ENCODE measurements around the gene ZNF778.
A peak's percentile ranks its signal among the peaks of the same experiment; 100 is the strongest.

ZNF778 gene

GRCh38 chr16:89170346-89171215 lies 46.9 kb upstream of the ZNF778 start:
- Histone ChIP-seq H2AFZ (ENCODE audit: low read depth, low read length) (no peak overlapping the region), H3K27ac (ENCODE audit: low read length) (no peak overlapping the region), H3K27me3 (ENCODE audit: insufficient read depth, low read length, poor library complexity) (peaks cover 5% of the 10 kb centered on the region)

GRCh38 chr16:89171216-89172170 lies 46.0 kb upstream of the ZNF778 start, which contains the start of gene CDH15:
TSS of gene CDH15 (plus strand) at chr16:89171748. CDS start at chr16:89171832, 84 bp downstream.
- Histone ChIP-seq H3K79me2 (ENCODE audit: insufficient read depth, low read length) (no peaks in the 10 kb centered on the region), H4K20me1 (ENCODE audit: insufficient read depth, low read length) (peaks cover 45% of the 10 kb centered on the region), H3K4me2 (ENCODE audit: insufficient read depth, low read length) (peak within 1 kb of the TSS; percentile 56), H3K27me3 (ENCODE audit: insufficient read depth, low read length, poor library complexity) (peaks cover 5% of the 10 kb centered on the region), H3K27ac (ENCODE audit: low read length) (no peak within 1 kb of the TSS), H3K9me3 (ENCODE audit: insufficient read depth, low read length, severe bottlenecking) (no peaks in the 10 kb centered on the region), H3K36me3 (ENCODE audit: insufficient read depth, low read length) (no peaks in the 10 kb centered on the region), H3K4me1 (ENCODE audit: insufficient read depth, low read length) (peaks cover 12% of the 10 kb centered on the region), H3K9ac (ENCODE audit: low read depth, low read length) (no peak within 1 kb of the TSS), H3K4me3 (ENCODE audit: low read depth in 1 of 2, low read length in 2 of 2) (peak within 1 kb of the TSS in 1 of 2 experiments; percentile 27; a peak in 1 of 4 replicates), H2AFZ (ENCODE audit: low read depth, low read length) (no peak within 1 kb of the TSS)
- DNase-seq (peak; percentile 92), ATAC-seq (ENCODE audit: insufficient read depth, low read depth) (peak; percentile 86)
- TF ChIP-seq EZH2 (IDR thresholded peaks at IDR 0.05; ENCODE audit: borderline replicate concordance, low read depth, low read length, severe bottlenecking): no peak

More at GRCh38 chr16:89170346-89171215, 46.9 kb upstream of the ZNF778 start:
- H3K4me2 ChIP-seq (ENCODE audit: insufficient read depth, low read length): peak overlapping the region; percentile 56
- peaks cover 38% of the 10 kb centered on the region for H4K20me1 ChIP-seq (ENCODE audit: insufficient read depth, low read length)
- H3K9me3 ChIP-seq (ENCODE audit: insufficient read depth, low read length, severe bottlenecking): no peaks in the 10 kb centered on the region
- DNase-seq (peak; percentile 42), ATAC-seq (ENCODE audit: insufficient read depth, low read depth) (no peak)
- H3K4me3 ChIP-seq (ENCODE audit: low read depth in 1 of 2, low read length in 2 of 2): peak overlapping the region in 1 of 2 experiments; percentile 27; a peak in 1 of 4 replicates
- H3K4me1 ChIP-seq (ENCODE audit: insufficient read depth, low read length): peaks cover 12% of the 10 kb centered on the region
- H3K79me2 ChIP-seq (ENCODE audit: insufficient read depth, low read length): no peaks in the 10 kb centered on the region
- no peak overlapping the region for H3K9ac ChIP-seq (ENCODE audit: low read depth, low read length)
- peak; percentile 61 for TF ChIP-seq CTCF (IDR thresholded peaks at IDR 0.05; ENCODE audit: borderline replicate concordance, extremely low read depth, low read length, poor library complexity, severe bottlenecking)
- TF ChIP-seq EZH2 (IDR thresholded peaks at IDR 0.05; ENCODE audit: borderline replicate concordance, low read depth, low read length, severe bottlenecking): no peak
- H3K36me3 ChIP-seq (ENCODE audit: insufficient read depth, low read length): no peaks in the 10 kb centered on the region

GRCh38 chr16:89172171-89172527 lies 45.4 kb upstream of the ZNF778 start:
- TF ChIP-seq EZH2 (IDR thresholded peaks at IDR 0.05; ENCODE audit: borderline replicate concordance, low read depth, low read length, severe bottlenecking): no peak
- Histone ChIP-seq H4K20me1 (ENCODE audit: insufficient read depth, low read length) (peaks cover 45% of the 10 kb centered on the region), H3K9me3 (ENCODE audit: insufficient read depth, low read length, severe bottlenecking) (no peaks in the 10 kb centered on the region), H3K9ac (ENCODE audit: low read depth, low read length) (no peak overlapping the region), H3K4me2 (ENCODE audit: insufficient read depth, low read length) (no peak overlapping the region), H3K27ac (ENCODE audit: low read length) (no peak overlapping the region), H2AFZ (ENCODE audit: low read depth, low read length) (no peak overlapping the region), H3K36me3 (ENCODE audit: insufficient read depth, low read length) (no peaks in the 10 kb centered on the region), H3K79me2 (ENCODE audit: insufficient read depth, low read length) (no peaks in the 10 kb centered on the region), H3K4me3 (ENCODE audit: low read depth in 1 of 2, low read length in 2 of 2) (no peak overlapping the region), H3K4me1 (ENCODE audit: insufficient read depth, low read length) (peaks cover 12% of the 10 kb centered on the region), H3K27me3 (ENCODE audit: insufficient read depth, low read length, poor library complexity) (peaks cover 5% of the 10 kb centered on the region)
- DNase-seq (no peak), ATAC-seq (ENCODE audit: insufficient read depth, low read depth) (no peak)

GRCh38 chr16:89172528-89173173 lies 44.9 kb upstream of the ZNF778 start:
- Histone ChIP-seq H3K4me3 (ENCODE audit: low read depth in 1 of 2, low read length in 2 of 2) (no peak overlapping the region), H3K27me3 (ENCODE audit: insufficient read depth, low read length, poor library complexity) (peaks cover 5% of the 10 kb centered on the region), H4K20me1 (ENCODE audit: insufficient read depth, low read length) (peaks cover 45% of the 10 kb centered on the region), H3K27ac (ENCODE audit: low read length) (no peak overlapping the region), H3K4me1 (ENCODE audit: insufficient read depth, low read length) (peaks cover 12% of the 10 kb centered on the region), H3K9me3 (ENCODE audit: insufficient read depth, low read length, severe bottlenecking) (no peaks in the 10 kb centered on the region), H3K4me2 (ENCODE audit: insufficient read depth, low read length) (no peak overlapping the region), H3K79me2 (ENCODE audit: insufficient read depth, low read length) (no peaks in the 10 kb centered on the region), H2AFZ (ENCODE audit: low read depth, low read length) (no peak overlapping the region), H3K36me3 (ENCODE audit: insufficient read depth, low read length) (no peaks in the 10 kb centered on the region), H3K9ac (ENCODE audit: low read depth, low read length) (no peak overlapping the region)
- ATAC-seq (ENCODE audit: insufficient read depth, low read depth): no peak
- TF ChIP-seq CTCF (IDR thresholded peaks at IDR 0.05; ENCODE audit: borderline replicate concordance, extremely low read depth, low read length, poor library complexity, severe bottlenecking) (no peak), EZH2 (IDR thresholded peaks at IDR 0.05; ENCODE audit: borderline replicate concordance, low read depth, low read length, severe bottlenecking) (no peak)
- DNase-seq: no peak
